GM19099 (cell line): ENCODE data around the gene CALU.

Experiments used
- POLR2A ChIP-seq: IDR thresholded peaks from 3 replicates; pipeline ENCODE4 v1.6.1; 2011; ENCODE audit warnings: low read depth; ENCODE audit not compliant: insufficient read length; ENCODE audit errors: extremely low read depth

CALU gene

DNA sequence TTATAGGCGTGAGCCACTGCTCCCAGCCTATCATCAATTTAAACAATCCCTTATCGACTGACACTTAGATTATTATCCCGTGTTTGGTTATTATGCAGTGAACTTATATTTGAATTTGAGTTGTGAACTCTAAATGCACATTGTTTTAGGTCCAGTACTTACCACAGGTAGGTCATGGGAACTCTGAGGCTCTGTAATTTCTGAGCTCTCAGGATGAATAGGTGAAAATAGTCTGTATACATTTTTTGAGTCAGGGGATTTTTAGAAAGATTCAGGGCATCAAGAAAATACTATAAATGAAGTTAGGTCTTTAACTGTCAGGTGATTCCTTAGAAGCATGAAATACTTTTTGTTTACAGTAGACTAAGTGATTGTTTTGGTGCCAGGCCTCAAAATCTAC is 61.4 kb downstream of the CALU start:
- TF ChIP-seq POLR2A, result no peak

DNA sequence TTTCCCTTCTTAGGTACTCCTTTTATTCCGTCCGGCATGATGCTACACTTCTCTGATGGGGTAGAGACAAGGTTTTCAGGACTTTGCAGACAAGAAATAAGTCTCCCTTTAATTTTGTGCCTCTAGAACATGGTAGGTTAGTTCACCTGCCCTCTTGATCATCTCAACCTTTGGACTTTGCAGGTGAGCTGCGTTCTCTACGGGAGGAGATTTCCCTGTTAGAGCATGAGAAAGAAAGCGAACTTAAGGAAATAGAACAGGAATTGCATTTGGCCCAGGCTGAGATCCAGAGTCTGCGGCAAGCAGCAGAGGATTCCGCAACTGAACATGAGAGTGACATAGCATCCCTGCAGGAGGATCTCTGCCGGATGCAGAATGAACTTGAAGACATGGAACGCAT is 61.8 kb downstream of the CALU start:
- TF ChIP-seq POLR2A, result no peak

- TF ChIP-seq POLR2A, result no peak
Observed at GRCh38 chr7:128801667-128802418, 62.7 kb downstream of the CALU start.

- TF ChIP-seq POLR2A, result no peak
Observed at GRCh38 chr7:128804484-128804883, 65.3 kb downstream of the CALU start.

GRCh38 chr7:128805225-128805624 is 66.1 kb downstream of the CALU start:
- no peak for TF ChIP-seq POLR2A

GRCh38 chr7:128807191-128807590 is 68.0 kb downstream of the CALU start:
- no peak for TF ChIP-seq POLR2A

DNA sequence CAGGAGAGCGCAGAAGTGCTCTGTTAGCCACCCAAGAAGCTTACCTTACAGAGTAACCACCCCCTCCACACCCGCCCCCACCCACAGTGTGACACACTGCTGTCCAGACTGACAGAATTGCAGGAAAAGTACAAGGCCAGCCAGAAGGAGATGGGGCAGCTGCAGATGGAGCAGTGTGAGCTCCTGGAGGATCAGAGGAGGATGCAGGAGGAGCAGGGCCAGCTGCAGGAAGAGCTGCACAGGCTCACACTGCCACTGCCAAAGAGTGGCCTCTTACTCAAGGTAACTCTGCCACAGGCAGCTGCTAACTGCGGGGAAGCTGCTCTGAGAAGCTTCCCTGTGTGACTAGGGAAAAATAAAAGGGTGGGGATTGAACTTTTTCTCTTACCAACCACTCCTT is 70.2 kb downstream of the CALU start:
- TF ChIP-seq POLR2A, result no peak

DNA sequence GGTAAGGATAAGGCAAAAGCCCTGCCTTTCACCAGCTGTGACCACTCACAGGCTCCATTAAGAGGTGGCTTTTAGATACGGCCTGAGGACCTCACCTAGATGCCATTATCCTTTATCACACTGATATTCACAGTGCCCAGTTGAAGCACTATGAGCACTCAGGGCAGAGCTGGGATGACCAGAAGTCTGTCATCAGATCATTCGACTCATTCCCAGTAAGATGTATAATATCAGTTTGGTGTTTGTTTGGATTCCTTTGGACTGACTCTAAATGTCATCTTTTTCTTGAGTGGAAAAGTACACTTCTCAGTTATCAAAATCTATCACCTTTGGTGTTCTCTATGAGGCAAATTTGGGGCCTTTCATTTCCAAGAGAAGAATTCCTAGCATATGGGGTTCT is 71.3 kb downstream of the CALU start:
- TF ChIP-seq POLR2A, result no peak

DNA sequence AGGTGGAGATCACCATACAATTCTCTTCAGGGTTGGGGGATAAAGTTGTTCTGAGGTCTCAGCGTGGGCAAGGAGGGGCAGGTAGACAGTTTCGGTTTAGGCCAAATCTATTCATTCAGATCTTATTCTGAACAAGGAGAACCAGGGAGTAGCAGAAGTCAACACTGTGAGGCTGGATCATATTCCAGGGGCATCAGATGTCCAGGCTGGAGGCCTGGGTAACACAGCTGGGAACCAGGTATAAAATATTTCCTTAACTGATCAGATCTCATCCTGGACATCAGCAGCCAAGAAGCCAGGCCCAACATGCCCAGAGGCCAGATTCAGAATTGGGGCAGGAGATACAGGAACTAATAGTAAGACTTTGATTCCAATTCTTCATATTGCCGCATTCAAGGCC is 71.8 kb downstream of the CALU start:
- no peak for TF ChIP-seq POLR2A

DNA sequence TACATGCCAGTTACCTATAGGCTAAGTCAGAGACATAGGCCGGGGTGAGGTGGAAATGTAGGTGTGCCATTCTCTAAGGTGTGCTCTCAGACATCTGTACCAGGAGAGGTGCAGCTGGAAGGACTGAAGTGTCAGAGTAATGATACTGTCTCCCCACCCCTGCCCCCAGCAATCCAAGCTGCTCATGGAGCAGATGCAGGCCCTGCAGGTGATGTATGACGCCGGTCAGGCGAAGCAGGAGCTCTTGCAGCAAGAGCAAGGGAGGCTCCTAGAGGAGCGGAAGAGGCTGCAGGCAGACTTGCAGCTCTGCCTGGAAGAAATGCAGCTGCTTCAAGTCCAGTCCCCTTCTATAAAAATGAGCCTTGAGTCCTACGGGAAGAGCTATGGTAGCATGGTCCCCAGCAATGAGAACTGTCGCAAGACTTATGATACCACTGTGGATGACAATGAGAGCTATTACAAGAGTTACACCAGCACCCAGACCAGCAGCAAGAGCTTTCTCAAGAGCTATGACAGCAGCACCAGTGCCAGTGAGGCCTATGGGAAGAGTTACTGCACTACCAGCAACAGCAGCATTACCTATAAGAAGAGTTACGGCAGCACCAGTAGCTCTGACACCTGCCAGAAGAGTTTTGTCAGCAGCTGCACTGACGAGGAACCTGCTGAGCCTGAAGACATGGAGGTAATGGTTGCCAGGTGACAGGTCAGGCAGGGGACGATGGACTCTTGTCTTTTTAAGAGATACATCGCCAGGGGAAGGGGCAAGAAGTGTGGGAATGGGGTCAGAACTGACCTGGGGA is 72.7 kb downstream of the CALU start:
- TF ChIP-seq POLR2A, result no peak

- no peak for TF ChIP-seq POLR2A
Observed at GRCh38 chr7:128812514-128813168, 73.5 kb downstream of the CALU start.

DNA sequence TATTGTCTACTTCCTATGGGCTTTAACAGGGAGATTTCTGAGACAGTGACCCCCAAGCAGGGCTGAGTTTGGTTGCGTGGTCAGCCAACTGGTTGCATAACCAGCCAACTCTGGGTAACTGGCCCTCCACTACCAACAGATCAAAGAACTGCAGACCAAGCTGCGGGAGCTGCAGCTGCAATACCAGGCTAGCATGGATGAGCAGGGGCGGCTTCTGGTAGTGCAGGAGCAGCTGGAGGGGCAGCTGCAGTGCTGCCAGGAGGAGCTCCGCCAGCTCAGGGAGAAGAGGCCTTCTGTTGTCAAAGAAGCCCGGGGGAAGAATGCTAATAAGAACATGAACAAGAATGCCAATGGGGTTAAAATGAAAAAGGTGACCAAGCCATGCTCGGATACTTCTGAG is 75.3 kb downstream of the CALU start:
- TF ChIP-seq POLR2A, result no peak

DNA sequence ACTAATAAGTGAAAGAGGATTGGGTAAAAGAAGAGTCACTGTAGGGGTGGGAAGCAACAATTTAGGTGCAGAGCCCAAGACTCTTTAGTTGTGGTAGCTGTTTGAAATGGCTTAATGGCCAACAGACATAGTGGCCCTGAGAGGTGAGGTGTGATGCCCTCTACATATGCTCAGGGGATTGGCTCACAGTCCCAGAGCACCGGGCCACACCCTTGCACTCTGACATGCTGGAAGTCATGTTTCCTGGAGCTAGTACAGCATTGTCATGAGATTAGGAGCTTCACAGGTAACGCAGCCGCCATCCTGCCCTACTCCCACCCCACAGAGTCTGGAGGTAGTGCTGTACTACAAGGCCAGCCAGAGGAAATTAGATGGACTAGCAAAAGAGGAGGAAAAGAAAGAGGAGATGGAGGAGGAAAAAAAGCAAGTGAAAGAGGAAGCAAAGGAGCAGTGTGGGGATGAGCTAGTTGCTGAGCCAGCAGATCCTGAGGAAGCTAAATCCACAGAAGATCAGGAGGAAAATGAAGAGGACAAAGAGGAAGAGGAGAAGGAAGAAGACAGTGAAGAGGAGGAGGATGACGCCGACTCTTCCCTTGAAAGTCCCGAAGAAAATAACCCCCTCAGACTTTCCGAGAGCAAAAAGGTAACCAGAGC is 76.3 kb downstream of the CALU start:
- no peak for TF ChIP-seq POLR2A

DNA sequence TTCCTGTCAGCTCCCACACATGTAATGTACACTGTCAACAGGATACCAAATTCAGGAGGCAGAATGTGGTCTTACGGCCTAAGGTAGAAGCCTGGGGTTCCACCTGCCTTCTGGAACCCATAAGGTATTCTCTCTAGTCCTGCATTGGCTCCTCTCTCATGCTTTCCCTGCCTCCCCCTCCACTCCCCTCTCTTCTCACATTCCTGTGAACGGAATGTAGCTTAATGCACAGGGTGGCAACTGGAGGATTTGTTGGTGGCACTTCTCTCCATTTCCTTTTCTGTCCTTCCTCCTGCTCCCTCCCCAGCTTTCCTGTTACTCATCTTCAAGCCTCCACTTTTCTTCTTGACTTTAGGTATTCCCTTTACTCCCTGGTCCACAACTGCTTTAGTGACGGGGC is 79.5 kb downstream of the CALU start:
- no peak for TF ChIP-seq POLR2A
